ENCODE results near the gene CELF4. TPM values are rescaled to one million over a fixed set of nuclear protein-coding genes. Genes with fewer than 3 reads are reported as not detected.

Gene CELF4
- total RNA-seq, 4 donors from 2014 or later, result 0.16 to 0.59 TPM; not detected in 2

- 49 to 52% methylated on average over 19 to 20 of the region's 20 CpGs for WGBS, 2 donors
- no peak overlapping the region for H3K4me3 ChIP-seq (ENCODE audit: low read depth, poor library complexity, severe bottlenecking)
- intact Hi-C loops (cut with DNase I; ENCODE audit: low total_unique reads), result no loop called here
- DNase-seq (ENCODE audit: low spot score in 2 of 2), result no peak
- TF ChIP-seq POLR2A (IDR thresholded peaks at IDR 0.05), result no peak
- no peak for TF ChIP-seq CTCF (IDR thresholded peaks at IDR 0.05)
Measured at GRCh38 chr18:37403100-37403781, 162.4 kb downstream of the CELF4 start.

- H3K4me3 ChIP-seq (ENCODE audit: low read depth, poor library complexity, severe bottlenecking), result no peak overlapping the region
- 6 to 17% methylated on average over 1 of the region's 1 CpG for WGBS, 2 donors
- TF ChIP-seq CTCF (IDR thresholded peaks at IDR 0.05), result no peak
- no peak for TF ChIP-seq POLR2A (IDR thresholded peaks at IDR 0.05)
- intact Hi-C loops (cut with DNase I; ENCODE audit: low total_unique reads), result no loop called here
- DNase-seq (ENCODE audit: low spot score in 2 of 2), result no peak
Measured at GRCh38 chr18:37402735-37403099, 162.9 kb downstream of the CELF4 start.

- DNase-seq (ENCODE audit: low spot score in 2 of 2), result no peak
- TF ChIP-seq CTCF (IDR thresholded peaks at IDR 0.05) (no peak), POLR2A (IDR thresholded peaks at IDR 0.05) (no peak)
- intact Hi-C loops (cut with DNase I; ENCODE audit: low total_unique reads), result no loop called here
- 93 to 96% methylated on average over 4 of the region's 4 CpGs for WGBS, 2 donors
- no peak overlapping the region for H3K4me3 ChIP-seq (ENCODE audit: low read depth, poor library complexity, severe bottlenecking)
Measured at GRCh38 chr18:37400802-37401201, 164.8 kb downstream of the CELF4 start.

GRCh38 chr18:37398248-37398920 lies 167.2 kb downstream of the CELF4 start:
- intact Hi-C loops (cut with DNase I; ENCODE audit: low total_unique reads), result no loop called here
- H3K4me3 ChIP-seq (ENCODE audit: low read depth, poor library complexity, severe bottlenecking), result no peak overlapping the region
- WGBS, 2 donors, result 85% methylated on average over 13 to 14 of the region's 14 CpGs
- TF ChIP-seq POLR2A (IDR thresholded peaks at IDR 0.05) (no peak), CTCF (IDR thresholded peaks at IDR 0.05) (no peak)
- no peak for DNase-seq (ENCODE audit: low spot score in 2 of 2)

- intact Hi-C loops (cut with DNase I; ENCODE audit: low total_unique reads), result no loop called here
- no peak for TF ChIP-seq CTCF (IDR thresholded peaks at IDR 0.05)
- no peak for TF ChIP-seq POLR2A (IDR thresholded peaks at IDR 0.05)
- H3K4me3 ChIP-seq (ENCODE audit: low read depth, poor library complexity, severe bottlenecking), result no peak overlapping the region
- no peak for DNase-seq (ENCODE audit: low spot score in 2 of 2)
- WGBS, 2 donors, result 88 to 90% methylated on average over 6 of the region's 6 CpGs
Measured at GRCh38 chr18:37397814-37398213, 167.8 kb downstream of the CELF4 start.

Measured in lower leg skin (tissue), 4 donors.